ENCODE data around the gene KCNC2. TPM values are rescaled to one million over a fixed set of nuclear protein-coding genes. Genes with fewer than 3 reads are reported as not detected.

Gene KCNC2
- total RNA-seq, 1 donor = 0.43 TPM

DNA sequence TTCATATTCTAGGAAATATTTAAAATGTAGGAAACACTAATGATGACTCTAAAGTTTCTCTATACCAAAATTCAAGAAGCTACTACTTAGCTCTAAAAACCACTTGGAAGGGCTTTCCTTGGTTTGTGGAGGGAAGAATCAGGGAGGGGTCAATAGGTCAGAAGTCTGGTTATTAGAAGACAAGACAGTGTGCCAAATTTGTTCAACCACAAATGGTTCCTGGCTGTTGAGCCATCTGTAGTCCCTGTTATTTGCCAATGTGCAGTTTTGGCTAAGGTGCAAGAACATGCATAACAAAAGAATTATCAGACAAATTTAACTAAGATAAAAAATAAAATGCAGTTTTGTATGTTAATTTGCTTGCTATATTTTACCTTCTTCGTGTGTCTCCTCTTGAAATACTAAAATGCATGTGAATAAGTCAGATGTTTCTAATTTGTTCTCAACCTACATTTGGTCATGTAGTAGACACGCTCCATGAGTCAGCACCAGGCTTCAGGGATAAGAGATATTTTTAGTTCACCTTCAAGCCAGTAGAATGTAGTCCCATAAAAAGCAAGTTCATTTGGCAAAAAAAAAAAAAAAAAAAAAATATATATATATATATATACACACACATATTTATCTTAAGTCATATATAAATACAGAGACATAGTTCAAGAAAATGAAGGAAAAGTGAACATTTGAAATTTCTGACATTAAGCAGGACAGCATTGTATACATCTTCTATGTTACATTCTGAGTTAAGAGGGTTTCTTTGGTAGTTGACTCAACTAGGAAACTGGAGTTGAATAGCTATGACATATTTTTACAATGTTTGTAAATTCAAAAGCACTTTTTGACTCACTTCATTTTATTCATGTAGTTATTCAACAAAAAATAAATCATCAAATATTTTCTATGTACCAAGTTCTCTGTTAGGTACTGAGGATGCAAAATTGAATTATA, 123.3 kb downstream of the KCNC2 start:
- peak; percentile 29 for DNase-seq (ENCODE audit: low read depth)
- TF ChIP-seq CTCF (IDR thresholded peaks at IDR 0.05; ENCODE audit: insufficient read depth, low read depth, low read length) = no peak
- no peak overlapping the region for H3K4me3 ChIP-seq (ENCODE audit: low read depth, low read length)

- H3K4me3 ChIP-seq (ENCODE audit: low read depth, low read length) = no peak overlapping the region
- TF ChIP-seq CTCF (IDR thresholded peaks at IDR 0.05; ENCODE audit: insufficient read depth, low read depth, low read length) = no peak
- DNase-seq (ENCODE audit: low read depth) = peak; percentile 21
These were observed 128.3 kb downstream of the KCNC2 start for GRCh38 chr12:75081305-75081704.

- no peak overlapping the region for H3K4me3 ChIP-seq (ENCODE audit: low read depth, low read length)
- DNase-seq (ENCODE audit: low read depth) = no peak
- TF ChIP-seq CTCF (IDR thresholded peaks at IDR 0.05; ENCODE audit: insufficient read depth, low read depth, low read length) = no peak
These were observed 129.1 kb downstream of the KCNC2 start for GRCh38 chr12:75080582-75080981.

GRCh38 chr12:75065482-75065881, 144.2 kb downstream of the KCNC2 start:
- no peak overlapping the region for H3K4me3 ChIP-seq (ENCODE audit: low read depth, low read length)
- no peak for DNase-seq (ENCODE audit: low read depth)
- no peak for TF ChIP-seq CTCF (IDR thresholded peaks at IDR 0.05; ENCODE audit: insufficient read depth, low read depth, low read length)

DNA sequence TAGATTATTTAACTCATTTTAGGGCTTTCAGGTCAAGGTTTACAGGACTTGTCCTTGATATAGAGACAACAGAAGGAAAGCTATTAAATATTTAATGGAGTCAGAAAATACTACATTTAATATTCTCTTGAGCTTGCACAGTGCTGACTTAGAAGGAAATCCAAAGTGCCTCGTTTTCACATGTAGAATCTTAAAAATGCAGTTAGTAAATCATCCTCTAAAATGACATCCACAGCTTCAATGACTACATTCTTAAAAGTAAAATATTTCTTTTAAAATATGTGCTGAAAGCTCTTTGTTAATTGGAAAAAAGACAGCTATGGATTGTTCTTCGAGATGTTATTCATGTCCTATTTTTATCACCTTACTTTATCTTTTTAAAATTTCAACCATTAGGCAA, 146.9 kb downstream of the KCNC2 start:
- no peak for DNase-seq (ENCODE audit: low read depth)
- no peak for TF ChIP-seq CTCF (IDR thresholded peaks at IDR 0.05; ENCODE audit: insufficient read depth, low read depth, low read length)
- no peak overlapping the region for H3K4me3 ChIP-seq (ENCODE audit: low read depth, low read length)

DNA sequence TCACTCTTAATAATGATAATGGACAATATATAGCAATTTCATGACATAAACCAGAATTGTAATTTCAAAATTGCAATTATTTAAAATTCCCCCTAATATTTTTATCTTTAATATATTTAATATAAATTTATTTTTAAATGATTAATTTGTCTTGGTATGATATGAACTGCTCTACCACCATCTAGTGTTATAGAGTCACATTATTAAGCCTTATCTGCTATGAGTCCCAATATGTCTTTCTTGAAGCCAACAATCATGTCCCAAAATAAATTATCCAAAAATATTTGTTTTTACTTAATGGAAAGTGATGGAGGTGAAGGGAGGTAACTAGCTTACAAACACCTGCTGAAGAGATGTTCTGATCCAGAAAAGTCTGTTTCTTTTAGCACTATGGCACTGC, 151.4 kb downstream of the KCNC2 start:
- TF ChIP-seq CTCF (IDR thresholded peaks at IDR 0.05; ENCODE audit: insufficient read depth, low read depth, low read length) = no peak
- no peak overlapping the region for H3K4me3 ChIP-seq (ENCODE audit: low read depth, low read length)
- no peak for DNase-seq (ENCODE audit: low read depth)
